Astrocyte of the cerebellum (primary cell): Measurements from ENCODE around the gene SLC12A1.

Experiments
- DNase-seq: peaks from one replicate; pipeline ENCODE4 v3.0.0-alpha.2; 2011; ENCODE audit warnings: low read depth
- H3K4me3 ChIP-seq: 2 replicates; pipeline ENCODE4 v1.5.1; 2011; ENCODE audit warnings: mild to moderate bottlenecking, low read depth, low read length, moderate library complexity
- in situ Hi-C: cut with HindIII; loops from 2 replicates; pipeline ENCODE4 v1.10.0; 2017; ENCODE audit warnings: low sequenced_read_pairs
- TF ChIP-seq, protein P1 (sequence below): IDR thresholded peaks from 2 replicates; pipeline ENCODE4 v1.5.1; 2012; ENCODE audit warnings: low read length, low read depth, moderate library complexity, mild to moderate bottlenecking; ENCODE audit errors: missing control alignments

Gene SLC12A1

DNA sequence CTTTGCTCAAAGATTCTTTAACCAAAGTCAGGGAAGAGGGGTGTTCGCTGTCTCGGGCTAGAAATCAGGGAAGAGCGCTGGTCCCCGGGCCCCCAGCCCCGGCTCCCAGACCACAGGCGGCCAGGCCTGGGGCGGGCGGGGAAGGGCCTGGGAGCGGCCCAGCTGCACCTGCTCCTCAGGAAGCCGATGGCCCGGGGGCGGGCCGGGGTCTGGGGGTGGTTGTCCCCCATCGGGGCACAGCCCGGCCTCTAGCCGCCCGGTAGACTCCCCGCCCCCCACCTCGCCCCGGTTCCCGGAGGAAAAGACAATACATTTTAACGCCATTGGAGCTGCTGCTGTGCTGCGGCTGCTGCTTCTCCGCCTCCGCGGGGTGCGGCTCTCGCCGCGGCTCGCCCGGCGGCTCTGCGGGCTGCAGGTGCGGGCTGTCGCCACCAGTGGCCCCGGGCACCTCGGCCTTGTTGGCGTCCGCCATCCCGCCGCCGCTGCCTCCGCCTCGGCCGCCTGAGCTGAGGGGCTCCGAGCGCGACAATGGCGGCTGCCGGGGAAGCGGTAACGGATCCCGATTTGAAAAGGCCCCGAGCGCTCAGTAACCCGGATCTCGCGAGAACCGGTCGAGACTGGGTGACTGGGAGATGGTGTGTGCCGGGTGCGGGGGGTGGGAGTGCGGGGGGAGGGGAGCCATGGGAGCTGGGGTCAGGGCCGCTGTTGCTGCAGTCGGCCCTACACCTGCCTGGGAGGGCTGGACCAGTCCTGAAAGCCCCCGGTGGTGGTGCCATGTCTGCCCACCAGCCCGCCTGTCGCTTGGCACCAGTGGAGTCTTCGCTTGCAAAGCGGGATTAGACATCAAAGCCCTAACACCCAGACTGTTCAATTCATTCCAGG, 28.1 kb upstream of the SLC12A1 start, which contains the start of gene MYEF2:
MYEF2 (minus strand) TSS at position 530 of the 882 bp plus-strand sequence; CDS start at position 472, 58 bp downstream.
- peak within 1 kb of the TSS; percentile 61 for H3K4me3 ChIP-seq
- DNase-seq = peak; percentile 36
- in situ Hi-C loops = no loop called here
- TF ChIP-seq, protein P1, sequence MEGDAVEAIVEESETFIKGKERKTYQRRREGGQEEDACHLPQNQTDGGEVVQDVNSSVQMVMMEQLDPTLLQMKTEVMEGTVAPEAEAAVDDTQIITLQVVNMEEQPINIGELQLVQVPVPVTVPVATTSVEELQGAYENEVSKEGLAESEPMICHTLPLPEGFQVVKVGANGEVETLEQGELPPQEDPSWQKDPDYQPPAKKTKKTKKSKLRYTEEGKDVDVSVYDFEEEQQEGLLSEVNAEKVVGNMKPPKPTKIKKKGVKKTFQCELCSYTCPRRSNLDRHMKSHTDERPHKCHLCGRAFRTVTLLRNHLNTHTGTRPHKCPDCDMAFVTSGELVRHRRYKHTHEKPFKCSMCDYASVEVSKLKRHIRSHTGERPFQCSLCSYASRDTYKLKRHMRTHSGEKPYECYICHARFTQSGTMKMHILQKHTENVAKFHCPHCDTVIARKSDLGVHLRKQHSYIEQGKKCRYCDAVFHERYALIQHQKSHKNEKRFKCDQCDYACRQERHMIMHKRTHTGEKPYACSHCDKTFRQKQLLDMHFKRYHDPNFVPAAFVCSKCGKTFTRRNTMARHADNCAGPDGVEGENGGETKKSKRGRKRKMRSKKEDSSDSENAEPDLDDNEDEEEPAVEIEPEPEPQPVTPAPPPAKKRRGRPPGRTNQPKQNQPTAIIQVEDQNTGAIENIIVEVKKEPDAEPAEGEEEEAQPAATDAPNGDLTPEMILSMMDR = no peak

DNA sequence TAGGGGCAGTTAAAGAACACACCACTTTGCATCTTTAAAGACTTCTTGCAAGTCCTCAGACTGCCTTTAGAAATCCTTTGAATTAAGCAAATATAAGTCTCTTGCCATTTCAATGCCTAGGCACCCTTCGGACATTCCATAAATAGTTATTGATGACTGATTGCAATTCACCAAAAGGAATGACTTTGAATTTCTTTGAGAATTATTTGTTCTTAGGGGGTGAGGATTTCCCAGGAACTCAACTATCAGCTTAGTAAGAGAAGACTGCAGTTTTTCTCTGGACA, 27.5 kb upstream of the SLC12A1 start:
- in situ Hi-C loops = no loop called here
- DNase-seq = no peak
- H3K4me3 ChIP-seq = peak overlapping the region; percentile 61
- TF ChIP-seq, protein P1 = no peak

DNA sequence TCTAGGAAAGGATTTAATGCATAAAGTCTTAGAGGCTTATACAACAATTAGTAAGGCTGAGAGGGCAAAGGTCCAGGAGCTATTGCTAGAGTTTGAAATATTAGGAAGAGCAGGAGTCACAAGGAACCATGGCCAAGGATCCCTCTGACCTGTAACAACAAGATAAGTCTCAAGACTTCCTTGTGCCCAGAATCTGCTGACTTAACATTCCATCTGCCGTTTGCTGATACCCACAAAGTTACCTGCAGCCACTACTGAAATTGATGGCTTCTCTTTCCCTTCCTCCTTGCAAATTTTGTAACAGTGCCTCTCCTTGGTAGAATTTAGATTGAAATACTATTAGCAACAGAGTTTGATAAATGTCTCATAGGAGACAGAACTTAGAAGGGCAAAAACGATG, 23.4 kb upstream of the SLC12A1 start:
- TF ChIP-seq, protein P1 = no peak
- no peak overlapping the region for H3K4me3 ChIP-seq
- no peak for DNase-seq
- in situ Hi-C loops = no loop called here

DNA sequence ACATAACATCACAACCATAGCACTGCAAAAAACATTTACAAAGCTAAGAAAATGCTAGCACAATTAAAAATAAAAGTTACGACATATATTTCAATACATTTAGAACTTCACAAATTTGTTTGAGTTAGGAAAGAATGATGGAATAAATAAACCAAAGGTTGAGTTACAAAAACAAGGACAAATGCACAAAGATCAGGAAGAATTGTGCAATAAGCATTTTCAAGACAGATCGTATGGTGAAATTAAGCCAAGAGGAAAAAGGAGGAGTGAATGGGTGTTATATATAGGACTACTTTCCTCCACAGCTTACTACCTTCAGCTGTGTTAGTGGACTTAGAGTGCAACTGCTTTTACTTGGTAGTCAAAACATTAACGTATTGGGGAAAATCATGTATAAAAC, 20.6 kb upstream of the SLC12A1 start:
- TF ChIP-seq, protein P1 = no peak
- no peak for DNase-seq
- no peak overlapping the region for H3K4me3 ChIP-seq
- in situ Hi-C loops = no loop called here

DNA sequence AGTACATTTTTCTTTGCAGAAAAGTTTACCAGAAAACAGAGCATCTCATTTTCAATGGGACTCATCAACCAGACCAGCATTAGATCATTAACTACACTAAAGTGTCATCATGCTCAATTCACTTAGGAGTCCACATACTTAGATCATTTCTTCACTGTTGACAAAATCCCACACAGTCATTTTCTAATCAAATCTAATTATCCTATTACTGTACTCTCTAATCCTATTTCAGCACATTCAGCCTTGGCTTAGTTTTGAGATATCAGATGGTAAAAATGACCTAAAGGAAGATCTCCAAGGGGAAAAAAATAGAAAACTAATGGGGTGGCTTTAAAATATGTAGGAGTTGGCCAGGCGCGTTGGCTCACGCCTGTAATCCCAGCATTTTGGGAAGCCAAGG, 19.8 kb upstream of the SLC12A1 start:
- DNase-seq = no peak
- in situ Hi-C loops = no loop called here
- TF ChIP-seq, protein P1 = no peak
- no peak overlapping the region for H3K4me3 ChIP-seq

DNA sequence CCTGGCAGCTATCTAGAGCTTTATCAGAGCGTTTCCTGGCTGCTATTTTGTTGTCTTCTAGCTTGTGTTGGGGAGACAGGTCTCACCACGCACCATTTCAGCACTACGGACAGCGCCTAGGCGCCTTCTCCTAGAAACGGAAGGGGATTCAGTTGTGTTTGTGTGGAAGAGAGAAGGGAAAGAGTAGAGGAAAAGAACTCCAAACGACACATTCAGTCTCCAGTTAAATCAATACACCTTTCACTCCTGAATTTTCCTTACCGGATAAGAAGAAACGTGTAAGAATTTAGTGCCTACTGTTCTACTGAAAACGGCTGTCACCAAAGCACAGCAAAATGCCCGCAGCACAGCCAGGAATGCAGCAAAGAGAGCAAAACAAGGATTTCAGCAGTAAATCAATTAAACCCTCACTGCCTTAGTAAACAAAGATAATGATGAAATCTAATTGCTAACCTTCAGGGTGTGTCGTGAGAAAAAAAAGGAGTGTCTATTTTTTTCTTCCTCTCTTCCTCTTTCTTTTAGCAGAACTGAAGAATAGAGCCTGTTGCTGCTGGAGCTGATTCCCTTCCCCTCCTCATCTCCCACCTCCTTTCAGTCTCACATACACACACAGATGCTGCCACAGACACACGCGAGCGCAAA, 15.0 kb upstream of the SLC12A1 start:
- peak; percentile 65 for DNase-seq
- peak overlapping the region; percentile 26 for H3K4me3 ChIP-seq
- TF ChIP-seq, protein P1 = no peak
- in situ Hi-C loops = no loop called here
